Loucy (cell line): ENCODE measurements around the gene RRAS.

ENCODE experiments used
- H2AFZ ChIP-seq: fragments of 200-600 bp; sonication (generic); 2 replicates; pipeline ENCODE4 v1.6.0; 2016; ENCODE audit warnings: antibody characterized with exemption, mild to moderate bottlenecking, low read length, moderate library complexity
- H3F3A ChIP-seq: fragments of 200-600 bp; 2 replicates; pipeline ENCODE4 v1.6.0; 2016; ENCODE audit warnings: antibody characterized with exemption, low read depth, mild to moderate bottlenecking
- H3K27me3 ChIP-seq: fragments of 200-600 bp; sonication (generic); 2 replicates; pipeline ENCODE4 v1.6.1; 2014; ENCODE audit warnings: low read length, mild to moderate bottlenecking; ENCODE audit not compliant: insufficient read depth, poor library complexity, severe bottlenecking
- H3K36me3 ChIP-seq: fragments of 200-600 bp; sonication (generic); 2 replicates; pipeline ENCODE4 v1.6.1; 2016; ENCODE audit warnings: low read length; ENCODE audit not compliant: insufficient read depth
- H3K4me1 ChIP-seq: fragments of 200-600 bp; sonication (generic); 2 replicates; pipeline ENCODE4 v1.5.1; 2014; ENCODE audit warnings: low read length, mild to moderate bottlenecking; ENCODE audit not compliant: insufficient read depth, poor library complexity, severe bottlenecking
- H3K4me2 ChIP-seq: fragments of 200-600 bp; sonication (generic); 2 replicates; pipeline ENCODE4 v1.6.0; 2014; ENCODE audit warnings: antibody characterized with exemption, low read length, low read depth, mild to moderate bottlenecking; ENCODE audit not compliant: poor library complexity, severe bottlenecking
- H3K4me3 ChIP-seq: fragments of 200-600 bp; sonication (generic); 2 replicates; pipeline ENCODE4 v1.5.1; 2014; ENCODE audit warnings: low read length, mild to moderate bottlenecking, mixed read lengths; ENCODE audit not compliant: poor library complexity, severe bottlenecking
- H3K79me2 ChIP-seq: fragments of 200-600 bp; sonication (generic); 2 replicates; pipeline ENCODE4 v1.6.1; 2014; ENCODE audit warnings: low read length; ENCODE audit not compliant: insufficient read depth
- H3K9ac ChIP-seq: fragments of 200-600 bp; sonication (generic); 2 replicates; pipeline ENCODE4 v1.6.0; 2014; ENCODE audit warnings: mild to moderate bottlenecking, low read depth, low read length, moderate library complexity; ENCODE audit not compliant: poor library complexity, severe bottlenecking
- H3K9me2 ChIP-seq: fragments of 200-600 bp; sonication (generic); replicated peaks from 2 replicates; pipeline ENCODE4 v1.6.1; 2016; ENCODE audit warnings: low read depth, low read length, mixed read lengths
- H3K9me3 ChIP-seq: fragments of 200-600 bp; sonication (generic); 2 replicates; pipeline ENCODE4 v1.6.1; 2014; ENCODE audit warnings: mild to moderate bottlenecking, antibody characterized with exemption, low read length, low read depth; ENCODE audit not compliant: insufficient read depth
- H4K20me1 ChIP-seq: fragments of 200-600 bp; sonication (generic); 2 replicates; pipeline ENCODE4 v1.6.0; 2014; ENCODE audit warnings: antibody characterized with exemption, low read length, mild to moderate bottlenecking; ENCODE audit not compliant: insufficient read depth, poor library complexity, severe bottlenecking
- EZH2phosphoT487 ChIP-seq: fragments of 200-600 bp; IDR thresholded peaks from 2 replicates; pipeline ENCODE4 v1.6.1; 2018; ENCODE audit warnings: antibody characterized with exemption, mild to moderate bottlenecking, moderate library complexity, borderline replicate concordance
- TF ChIP-seq, protein P1 (sequence below): fragments of 200-600 bp; sonication (generic); conservative IDR thresholded peaks from 2 replicates; pipeline ENCODE4 v1.5.1; 2014; ENCODE audit warnings: mild to moderate bottlenecking, antibody characterized with exemption, low read length

The RRAS gene

DNA sequence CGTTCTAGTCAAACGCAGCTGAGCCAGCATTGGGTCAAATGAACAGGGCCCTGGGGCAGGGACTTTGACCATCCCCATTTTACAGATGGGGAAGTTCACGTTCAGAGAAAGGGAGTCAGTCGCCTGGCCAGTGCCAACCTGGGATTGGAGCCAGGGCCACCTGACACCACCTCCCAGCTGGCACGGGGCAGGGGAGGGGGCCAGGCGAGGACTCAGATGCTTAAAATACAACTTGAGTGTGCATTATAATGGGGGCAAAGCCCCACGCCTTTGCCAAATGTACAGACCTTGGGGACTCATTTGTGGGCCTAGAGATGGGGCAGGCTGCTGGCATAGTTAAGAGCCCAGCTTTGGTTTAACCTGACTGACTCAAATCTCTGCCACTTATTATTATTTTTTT lies 34.3 kb downstream of the RRAS start:
- no peaks in the 10 kb centered on the region for H3K9me3 ChIP-seq
- no peak overlapping the region for H2AFZ ChIP-seq
- no peak overlapping the region for H3K4me2 ChIP-seq
- no peaks in the 10 kb centered on the region for H3K9me2 ChIP-seq
- no peaks in the 10 kb centered on the region for H3K27me3 ChIP-seq
- TF ChIP-seq EZH2phosphoT487: no peak
- TF ChIP-seq, protein P1, sequence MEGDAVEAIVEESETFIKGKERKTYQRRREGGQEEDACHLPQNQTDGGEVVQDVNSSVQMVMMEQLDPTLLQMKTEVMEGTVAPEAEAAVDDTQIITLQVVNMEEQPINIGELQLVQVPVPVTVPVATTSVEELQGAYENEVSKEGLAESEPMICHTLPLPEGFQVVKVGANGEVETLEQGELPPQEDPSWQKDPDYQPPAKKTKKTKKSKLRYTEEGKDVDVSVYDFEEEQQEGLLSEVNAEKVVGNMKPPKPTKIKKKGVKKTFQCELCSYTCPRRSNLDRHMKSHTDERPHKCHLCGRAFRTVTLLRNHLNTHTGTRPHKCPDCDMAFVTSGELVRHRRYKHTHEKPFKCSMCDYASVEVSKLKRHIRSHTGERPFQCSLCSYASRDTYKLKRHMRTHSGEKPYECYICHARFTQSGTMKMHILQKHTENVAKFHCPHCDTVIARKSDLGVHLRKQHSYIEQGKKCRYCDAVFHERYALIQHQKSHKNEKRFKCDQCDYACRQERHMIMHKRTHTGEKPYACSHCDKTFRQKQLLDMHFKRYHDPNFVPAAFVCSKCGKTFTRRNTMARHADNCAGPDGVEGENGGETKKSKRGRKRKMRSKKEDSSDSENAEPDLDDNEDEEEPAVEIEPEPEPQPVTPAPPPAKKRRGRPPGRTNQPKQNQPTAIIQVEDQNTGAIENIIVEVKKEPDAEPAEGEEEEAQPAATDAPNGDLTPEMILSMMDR: no peak
- peaks cover 40% of the 10 kb centered on the region; the same call in 1 of the 2 replicates for H3K36me3 ChIP-seq
- H3K79me2 ChIP-seq: peaks cover 60% of the 10 kb centered on the region
- peaks cover 15% of the 10 kb centered on the region for H4K20me1 ChIP-seq
- H3F3A ChIP-seq: no peaks in the 10 kb centered on the region
- H3K4me3 ChIP-seq: no peak overlapping the region
- no peak overlapping the region for H3K9ac ChIP-seq
- no peaks in the 10 kb centered on the region for H3K4me1 ChIP-seq

DNA sequence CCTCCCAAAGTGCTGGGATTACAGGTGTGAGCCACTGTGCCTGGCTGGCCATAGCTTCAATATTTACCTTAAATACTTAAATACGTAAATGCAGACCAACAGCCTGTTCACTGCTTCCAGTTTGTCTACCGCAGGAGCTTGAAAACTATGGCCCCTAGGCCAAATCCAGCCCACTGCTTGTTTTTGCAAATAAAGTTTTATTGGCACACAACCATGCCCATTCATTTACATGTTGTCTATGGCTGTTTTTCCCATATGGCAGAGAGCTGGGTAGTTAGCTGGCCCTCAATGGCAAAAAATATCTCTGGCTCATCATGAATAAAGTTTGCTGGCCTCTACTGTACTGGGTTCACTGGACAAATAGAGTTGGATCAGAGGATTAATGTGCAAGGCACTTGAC lies 37.1 kb downstream of the RRAS start:
- H3K36me3 ChIP-seq: peaks cover 55% of the 10 kb centered on the region; the same call in 1 of the 2 replicates

DNA sequence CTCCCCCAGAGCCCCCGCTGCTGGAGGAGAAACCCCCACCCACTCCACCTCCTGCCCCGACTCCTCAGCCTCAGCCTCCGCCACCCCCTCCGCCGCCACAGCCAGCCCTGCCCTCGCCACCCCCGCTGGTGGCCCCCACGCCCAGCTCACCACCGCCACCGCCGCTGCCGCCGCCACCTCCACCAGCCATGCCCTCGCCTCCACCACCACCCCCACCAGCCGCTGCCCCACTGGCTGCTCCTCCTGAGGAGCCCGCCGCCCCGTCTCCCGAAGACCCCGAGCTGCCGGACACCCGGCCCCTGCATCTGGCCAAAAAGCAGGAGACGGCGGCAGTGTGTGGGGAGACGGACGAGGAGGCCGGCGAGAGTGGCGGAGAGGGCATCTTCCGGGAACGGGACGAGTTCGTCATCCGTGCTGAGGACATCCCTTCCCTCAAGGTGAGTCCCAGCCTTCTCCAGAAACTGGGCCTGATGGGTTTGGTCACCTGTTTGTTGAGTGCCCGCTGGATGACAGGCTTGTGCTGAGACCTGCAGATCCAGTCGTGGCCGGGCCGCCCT lies 38.4 kb downstream of the RRAS start:
- Histone ChIP-seq H3K4me3 (no peak overlapping the region), H3K9ac (no peak overlapping the region), H3K79me2 (peaks cover 40% of the 10 kb centered on the region), H3K27me3 (no peaks in the 10 kb centered on the region), H3K9me3 (no peaks in the 10 kb centered on the region), H4K20me1 (peaks cover 40% of the 10 kb centered on the region), H2AFZ (no peak overlapping the region), H3K36me3 (peaks cover 63% of the 10 kb centered on the region; the same call in 1 of the 2 replicates), H3F3A (no peaks in the 10 kb centered on the region), H3K4me2 (no peak overlapping the region), H3K9me2 (no peaks in the 10 kb centered on the region), H3K4me1 (no peaks in the 10 kb centered on the region)
- TF ChIP-seq, protein P1: no peak
- no peak for TF ChIP-seq EZH2phosphoT487

More for the DNA sequence above, 37.1 kb downstream of the RRAS start:
- Histone ChIP-seq H2AFZ (no peak overlapping the region), H3K9me3 (no peaks in the 10 kb centered on the region), H3K4me2 (no peak overlapping the region), H3K4me1 (no peaks in the 10 kb centered on the region), H3K79me2 (peaks cover 49% of the 10 kb centered on the region), H3K9ac (no peak overlapping the region), H3K27me3 (no peaks in the 10 kb centered on the region), H3K9me2 (no peaks in the 10 kb centered on the region), H3F3A (no peaks in the 10 kb centered on the region), H4K20me1 (peaks cover 33% of the 10 kb centered on the region), H3K4me3 (no peak overlapping the region)
- TF ChIP-seq EZH2phosphoT487: no peak
- TF ChIP-seq, protein P1: no peak
